Uterus (tissue), 4 donors: Measurements from ENCODE around the gene ZNF407. TPM values are rescaled to one million over a fixed set of nuclear protein-coding genes. Genes with fewer than 3 reads are reported as not detected.
A peak's percentile ranks its signal among the peaks of the same experiment; 100 is the strongest.

Experiments
- DNase-seq, 2 donors: peaks; one replicate each; pipeline ENCODE4 v3.0.0-alpha.2; 2019 to 2020
- H3K27ac ChIP-seq, 2 donors: fragments of 200-600 bp; sonication (generic); 1 replicate in 1 of 2; 2 replicates in 1 of 2; pipeline ENCODE4 v1.5.1; 2016 to 2018
- H3K27me3 ChIP-seq, 2 donors: fragments of 200-600 bp; sonication (generic); one replicate each; pipeline ENCODE4 v1.5.1; 2018 to 2019; ENCODE audit warnings: control low read depth in 1 of 2
- H3K36me3 ChIP-seq, 2 donors: fragments of 200-600 bp; sonication (generic); one replicate each; pipeline ENCODE4 v1.5.1; 2019; ENCODE audit warnings: control low read depth in 1 of 2
- H3K4me1 ChIP-seq, 2 donors: fragments of 200-600 bp; sonication (generic); one replicate each; pipeline ENCODE4 v1.5.1; 2018 to 2019; ENCODE audit warnings: control low read depth in 1 of 2
- H3K4me3 ChIP-seq, 2 donors: fragments of 200-600 bp; sonication (generic); 1 replicate in 1 of 2; 2 replicates in 1 of 2; pipeline ENCODE4 v1.5.1; 2018 to 2019; ENCODE audit warnings: mild to moderate bottlenecking in 1 of 2
- H3K9me3 ChIP-seq, 2 donors: fragments of 200-600 bp; sonication (generic); one replicate each; pipeline ENCODE4 v1.5.1; 2019; ENCODE audit warnings: control low read depth in 1 of 2
- POLR2A ChIP-seq, 2 donors: fragments of 450-650 bp; IDR thresholded peaks; one replicate each; pipeline ENCODE4 v1.6.1; 2016; ENCODE audit warnings: antibody characterized with exemption in 2 of 2, mild to moderate bottlenecking in 1 of 2, moderate library complexity in 1 of 2
- intact Hi-C: fragments of 100-400 bp; cut with DNase I; formaldehyde crosslinking; loops from one replicate; pipeline ENCODE4 v1.15.1; 2023; ENCODE audit warnings: low total_unique reads
- total RNA-seq, 4 donors: library from RNA; depleted of rRNA in 3 of 4; stranded (reverse); fragments of >200 nt in 3 of 4; gene quantifications; one replicate each; pipeline versions ENCODE4 v1.1.0 to v1.2.4, GENCODE V29; 2014 to 2023
- TF ChIP-seq, protein P1 (sequence below), 4 experiments: fragments of 200-600 bp in 2 of 4; fragments of 450-650 bp in 2 of 4; sonication (generic) in 2 of 4; IDR thresholded peaks; one replicate each; pipeline ENCODE4 v1.5.1; 2016 to 2019; ENCODE audit warnings: antibody characterized with exemption in 4 of 4, mild to moderate bottlenecking in 2 of 4, moderate library complexity in 1 of 4
- donor health status: DM: yes; HTN: yes; CAD: no.

Gene ZNF407
- total RNA-seq, 4 donors from 2014 or later: 10.6 to 38.9 (median 23.7) TPM

DNA sequence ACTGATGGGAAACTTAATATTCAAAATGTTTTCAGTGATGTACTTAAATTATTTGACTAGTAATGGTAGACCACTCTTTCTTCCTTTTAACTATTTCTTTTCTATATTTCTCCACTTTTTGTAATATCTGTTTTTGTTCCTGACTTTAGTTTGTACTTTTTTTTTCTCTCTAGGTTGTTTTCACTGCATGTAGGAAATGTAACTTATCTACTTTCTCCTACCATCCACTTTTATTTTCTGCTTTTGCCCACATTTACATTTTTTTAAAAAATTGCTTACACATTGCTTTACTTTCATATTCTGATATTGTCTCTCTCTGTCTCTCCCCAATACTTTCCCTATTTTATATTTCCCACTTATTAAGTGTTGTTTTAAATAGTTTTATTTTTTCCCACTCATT is 47.0 kb downstream of the ZNF407 start:
- Histone ChIP-seq H3K9me3 (no peaks in the 10 kb centered on the region), H3K4me1 (no peaks in the 10 kb centered on the region), H3K36me3 (no peaks in the 10 kb centered on the region), H3K4me3 (no peak overlapping the region), H3K27ac (no peak overlapping the region), H3K27me3 (no peaks in the 10 kb centered on the region)
- TF ChIP-seq, protein P1, sequence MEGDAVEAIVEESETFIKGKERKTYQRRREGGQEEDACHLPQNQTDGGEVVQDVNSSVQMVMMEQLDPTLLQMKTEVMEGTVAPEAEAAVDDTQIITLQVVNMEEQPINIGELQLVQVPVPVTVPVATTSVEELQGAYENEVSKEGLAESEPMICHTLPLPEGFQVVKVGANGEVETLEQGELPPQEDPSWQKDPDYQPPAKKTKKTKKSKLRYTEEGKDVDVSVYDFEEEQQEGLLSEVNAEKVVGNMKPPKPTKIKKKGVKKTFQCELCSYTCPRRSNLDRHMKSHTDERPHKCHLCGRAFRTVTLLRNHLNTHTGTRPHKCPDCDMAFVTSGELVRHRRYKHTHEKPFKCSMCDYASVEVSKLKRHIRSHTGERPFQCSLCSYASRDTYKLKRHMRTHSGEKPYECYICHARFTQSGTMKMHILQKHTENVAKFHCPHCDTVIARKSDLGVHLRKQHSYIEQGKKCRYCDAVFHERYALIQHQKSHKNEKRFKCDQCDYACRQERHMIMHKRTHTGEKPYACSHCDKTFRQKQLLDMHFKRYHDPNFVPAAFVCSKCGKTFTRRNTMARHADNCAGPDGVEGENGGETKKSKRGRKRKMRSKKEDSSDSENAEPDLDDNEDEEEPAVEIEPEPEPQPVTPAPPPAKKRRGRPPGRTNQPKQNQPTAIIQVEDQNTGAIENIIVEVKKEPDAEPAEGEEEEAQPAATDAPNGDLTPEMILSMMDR (IDR thresholded peaks at IDR 0.05): no peak
- no peak for TF ChIP-seq POLR2A (IDR thresholded peaks at IDR 0.05)
- intact Hi-C loops: no loop called here
- DNase-seq: no peak

DNA sequence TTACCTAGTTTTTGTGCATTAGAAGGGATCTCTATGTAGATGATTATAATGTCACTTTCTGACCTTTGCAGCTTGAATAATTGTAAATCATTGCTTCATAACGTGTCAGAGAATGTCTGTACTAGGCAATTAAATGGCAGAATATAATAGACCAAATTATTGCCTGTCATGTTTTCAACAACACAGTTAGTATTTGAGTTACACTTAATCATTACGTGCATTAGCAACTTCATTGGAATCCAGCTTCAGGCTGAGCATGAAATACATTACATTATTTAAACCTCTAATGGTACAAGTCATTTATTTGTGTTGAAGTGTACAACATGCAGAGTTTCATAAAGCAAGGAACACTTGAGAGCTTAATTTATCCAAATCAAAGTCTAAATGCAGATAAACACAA is 48.0 kb downstream of the ZNF407 start:
- H3K27ac ChIP-seq: no peak overlapping the region
- no peaks in the 10 kb centered on the region for H3K4me1 ChIP-seq
- no peak for TF ChIP-seq POLR2A (IDR thresholded peaks at IDR 0.05)
- TF ChIP-seq, protein P1 (IDR thresholded peaks at IDR 0.05): no peak
- no peaks in the 10 kb centered on the region for H3K27me3 ChIP-seq
- no peak for DNase-seq
- intact Hi-C loops: no loop called here
- no peaks in the 10 kb centered on the region for H3K9me3 ChIP-seq
- H3K36me3 ChIP-seq: no peaks in the 10 kb centered on the region
- no peak overlapping the region for H3K4me3 ChIP-seq

DNA sequence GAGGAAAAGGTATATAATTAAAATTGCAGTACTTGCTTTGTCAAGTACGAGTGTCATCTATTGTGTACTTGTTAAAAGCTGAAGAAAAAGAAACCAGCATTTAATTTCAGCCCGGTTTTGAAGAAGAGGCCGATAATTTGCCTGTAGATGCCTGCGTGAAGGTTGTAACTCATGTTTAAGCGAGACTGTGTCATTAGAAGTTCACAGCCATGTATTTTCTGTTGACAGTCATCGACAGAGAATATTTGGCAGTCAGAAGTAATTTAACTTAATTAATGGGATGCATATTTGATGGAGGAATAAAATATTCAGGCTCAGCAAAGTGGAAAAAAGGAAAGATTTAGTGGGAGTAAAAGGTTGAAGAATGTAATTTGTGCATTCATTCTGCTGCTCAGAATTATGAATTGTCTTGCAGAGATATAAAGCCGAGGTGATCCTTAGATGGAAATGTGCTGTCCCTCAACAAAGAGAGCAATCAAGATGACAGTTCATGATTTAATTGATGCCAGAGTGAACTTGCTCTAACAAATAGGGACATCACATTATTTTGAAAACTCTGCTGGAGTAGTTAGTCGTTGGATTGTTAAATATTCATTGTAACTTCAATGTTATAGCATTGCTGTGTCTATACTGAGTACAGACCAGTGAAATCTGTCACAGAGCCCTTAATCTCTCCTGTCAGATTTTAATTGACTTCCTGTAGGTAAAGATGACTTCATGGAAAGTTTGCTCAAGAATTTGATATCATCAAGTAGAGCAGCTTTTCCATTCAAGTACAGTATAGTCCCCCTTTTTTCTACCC is 53.9 kb downstream of the ZNF407 start:
- intact Hi-C loops: no loop called here
- no peak overlapping the region for H3K27ac ChIP-seq

DNA sequence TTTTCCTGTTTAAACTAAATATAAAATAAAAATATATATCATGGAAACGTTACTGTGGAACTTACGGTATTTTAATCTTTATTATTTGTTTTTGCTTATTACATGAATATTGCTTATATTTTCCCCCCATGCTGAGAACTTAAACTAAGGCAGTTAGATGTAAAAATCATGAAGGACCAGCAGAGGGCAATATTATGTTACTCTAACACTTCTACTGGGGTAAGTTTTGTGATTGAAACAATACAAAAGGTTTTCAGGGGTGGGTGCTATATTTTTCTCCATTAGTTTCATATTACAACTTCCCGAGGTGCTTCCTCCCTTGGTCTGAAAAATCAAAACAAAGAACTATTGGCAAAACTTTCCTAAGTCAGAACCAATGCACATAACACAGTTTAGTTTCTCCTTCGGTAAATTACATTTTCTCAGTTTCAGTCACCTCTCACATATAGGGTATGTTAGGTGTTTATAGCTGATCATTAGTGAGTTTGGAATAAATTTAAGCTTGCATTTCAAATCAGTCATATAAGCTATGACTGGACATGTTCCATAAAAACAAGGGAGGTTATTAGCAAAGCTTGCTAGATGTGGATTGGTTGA is 54.8 kb downstream of the ZNF407 start:
- no peak for DNase-seq

More for the DNA sequence above, 53.9 kb downstream of the ZNF407 start:
- Histone ChIP-seq H3K27me3 (no peaks in the 10 kb centered on the region), H3K36me3 (no peaks in the 10 kb centered on the region), H3K4me3 (no peak overlapping the region), H3K9me3 (no peaks in the 10 kb centered on the region), H3K4me1 (no peaks in the 10 kb centered on the region)
- DNase-seq: no peak
- no peak for TF ChIP-seq POLR2A (IDR thresholded peaks at IDR 0.05)
- TF ChIP-seq, protein P1 (IDR thresholded peaks at IDR 0.05): no peak

DNA sequence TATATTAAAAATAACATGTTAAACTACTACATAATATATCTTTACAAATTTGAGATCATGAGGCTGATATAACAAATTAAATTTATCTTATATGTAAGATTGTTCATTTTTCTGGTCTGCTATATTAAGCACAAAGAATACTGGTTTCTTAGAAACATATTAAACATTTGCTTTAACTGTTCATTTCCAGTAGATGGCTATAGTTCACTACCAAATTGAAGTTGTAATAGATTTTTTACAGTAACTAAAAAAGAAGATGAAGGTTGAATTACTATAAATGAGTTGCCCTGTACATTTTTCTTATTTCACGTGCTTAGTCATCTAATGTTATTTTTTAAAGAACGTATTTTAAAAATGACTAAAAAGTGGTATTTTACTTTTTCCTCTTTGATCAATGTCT is 57.0 kb downstream of the ZNF407 start:
- no peaks in the 10 kb centered on the region for H3K36me3 ChIP-seq
- H3K4me3 ChIP-seq: no peak overlapping the region
- no peak for DNase-seq
- no peaks in the 10 kb centered on the region for H3K4me1 ChIP-seq
- H3K27ac ChIP-seq: no peak overlapping the region
- TF ChIP-seq POLR2A (IDR thresholded peaks at IDR 0.05): no peak
- TF ChIP-seq, protein P1 (IDR thresholded peaks at IDR 0.05): no peak
- H3K27me3 ChIP-seq: no peaks in the 10 kb centered on the region
- intact Hi-C loops: no loop called here
- no peaks in the 10 kb centered on the region for H3K9me3 ChIP-seq

More for the DNA sequence above, 54.8 kb downstream of the ZNF407 start:
- Histone ChIP-seq H3K36me3 (no peaks in the 10 kb centered on the region), H3K4me3 (no peak overlapping the region), H3K9me3 (no peaks in the 10 kb centered on the region), H3K27me3 (no peaks in the 10 kb centered on the region), H3K4me1 (no peaks in the 10 kb centered on the region), H3K27ac (no peak overlapping the region)
- TF ChIP-seq, protein P1 (IDR thresholded peaks at IDR 0.05): peak; percentile 34 to 53 (median 42)
- TF ChIP-seq POLR2A (IDR thresholded peaks at IDR 0.05): no peak
- intact Hi-C loops: no loop called here
